NCI-H187 (cell line): Measurements from ENCODE around the gene IGFBP3.

Experiments used
- DNase-seq, 2 experiments: peaks; one replicate each; lab custom pipeline; 2025; lab: John Stamatoyannopoulos, UW

IGFBP3 gene

DNA sequence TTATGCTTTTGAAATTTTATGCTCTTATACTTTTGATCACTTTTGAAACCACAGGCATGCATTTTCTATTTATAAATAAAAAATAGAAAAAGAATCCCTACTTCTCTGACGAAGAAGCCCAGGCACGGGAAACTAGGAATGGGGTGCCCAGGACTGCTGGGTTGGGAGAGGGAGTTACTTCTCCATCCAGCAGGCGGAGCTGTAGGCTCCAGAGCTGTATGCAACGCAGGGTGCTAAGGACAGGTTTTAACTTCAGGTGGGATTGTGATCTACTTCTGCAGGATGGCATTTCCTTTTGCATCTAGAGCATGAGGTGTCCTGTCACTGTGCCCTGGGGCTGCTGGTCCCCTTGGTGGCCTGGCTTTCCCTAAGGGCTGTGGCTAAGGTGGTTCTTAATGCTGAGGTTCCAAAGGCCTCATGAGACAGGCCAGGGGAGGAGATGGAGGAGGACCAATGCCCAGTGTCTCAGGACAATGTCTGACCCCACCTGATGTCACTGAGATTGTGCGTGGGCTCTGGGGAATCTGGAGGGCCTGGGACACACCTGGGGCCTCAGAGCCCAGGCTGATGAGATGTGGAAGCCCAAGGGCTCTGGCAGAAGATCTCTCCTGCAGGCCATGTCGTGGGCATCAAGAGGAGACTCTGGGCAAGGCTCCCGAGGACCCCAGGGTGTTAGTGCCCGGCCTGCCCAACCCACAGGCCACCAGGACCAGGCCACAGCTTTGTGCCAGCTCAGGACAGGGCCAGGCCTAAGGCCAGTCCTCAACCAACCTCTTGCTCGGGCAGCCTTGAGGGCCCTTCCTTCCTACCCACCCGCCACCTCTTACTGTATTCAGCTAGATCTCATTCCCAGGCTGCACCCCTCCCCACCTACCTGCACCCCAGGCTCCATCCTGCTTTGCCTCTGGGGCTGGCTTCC is 48.7 kb downstream of the IGFBP3 start:
- no peak for DNase-seq

DNA sequence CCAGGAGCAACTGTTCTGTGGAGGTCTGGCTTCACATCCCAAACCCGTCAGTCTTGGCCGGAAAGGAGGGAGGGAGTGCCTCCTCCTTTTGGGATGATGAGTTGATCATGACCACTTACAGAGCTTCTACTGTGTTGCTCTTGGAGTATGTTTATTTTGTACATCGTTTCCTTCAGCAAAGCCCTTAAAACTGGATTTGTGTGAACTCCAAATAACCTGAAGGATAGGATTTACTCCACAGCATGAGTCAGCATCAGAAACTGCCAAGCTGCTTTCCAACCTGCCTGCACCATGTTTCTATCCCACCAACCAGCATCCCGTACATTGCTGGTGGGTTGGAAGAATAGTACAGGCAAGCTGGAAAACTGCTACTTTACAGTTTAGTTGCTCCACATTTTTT is 51.6 kb downstream of the IGFBP3 start:
- no peak for DNase-seq

- DNase-seq: no peak
These were observed 53.6 kb downstream of the IGFBP3 start for GRCh38 chr7:45867471-45867870.

- DNase-seq: no peak
These were observed 55.3 kb downstream of the IGFBP3 start for GRCh38 chr7:45865594-45866410.

GRCh38 chr7:45863715-45864114 is 57.4 kb downstream of the IGFBP3 start:
- no peak for DNase-seq
